GM19395 (cell line): ENCODE data around the gene PEG3.

ENCODE experiments used
- ATAC-seq: cut with Tn5 transposase; IDR thresholded peaks from one replicate; pipeline ENCODE4 v1.9.1; 2021; ENCODE audit warnings: mild to moderate bottlenecking, moderate library complexity; ENCODE audit not compliant: unreplicated experiment

Gene PEG3

DNA sequence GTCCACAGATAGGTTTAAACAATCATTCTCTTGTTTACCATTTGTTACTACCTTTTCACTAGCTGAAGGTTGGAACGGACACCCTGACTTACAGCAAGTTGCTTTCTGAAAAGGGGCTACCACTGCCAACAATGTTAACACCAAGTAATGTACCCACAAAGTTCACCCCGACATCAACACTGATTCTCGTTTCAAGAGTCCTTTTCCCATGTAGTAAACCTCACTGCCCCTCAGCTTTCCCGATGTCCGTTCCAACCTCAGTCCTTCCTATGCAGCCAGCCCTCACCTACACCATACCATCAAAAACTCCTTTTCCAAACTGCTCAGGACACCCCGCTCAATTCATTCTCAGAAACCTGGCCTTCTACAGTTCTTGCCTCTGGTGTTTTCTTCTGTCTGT lies 29.0 kb downstream of the PEG3 start:
- no peak for ATAC-seq

DNA sequence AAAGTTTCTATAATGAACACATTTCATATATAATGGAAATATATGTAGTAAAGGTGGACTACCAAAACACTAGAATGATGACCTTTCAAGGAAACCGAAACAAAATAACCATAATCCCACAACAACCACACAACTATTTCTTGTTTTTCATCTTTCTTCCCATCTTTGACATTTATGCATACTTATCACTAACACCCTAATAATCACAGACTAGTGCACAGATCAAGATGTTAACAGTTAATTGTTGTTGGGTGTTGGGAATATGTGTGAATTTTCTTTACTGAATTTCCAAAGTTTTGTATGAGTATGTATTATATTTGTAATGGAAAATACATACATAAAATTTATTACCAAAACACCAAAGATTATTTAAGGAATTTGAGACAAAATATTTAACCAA lies 30.3 kb downstream of the PEG3 start:
- ATAC-seq = no peak

DNA sequence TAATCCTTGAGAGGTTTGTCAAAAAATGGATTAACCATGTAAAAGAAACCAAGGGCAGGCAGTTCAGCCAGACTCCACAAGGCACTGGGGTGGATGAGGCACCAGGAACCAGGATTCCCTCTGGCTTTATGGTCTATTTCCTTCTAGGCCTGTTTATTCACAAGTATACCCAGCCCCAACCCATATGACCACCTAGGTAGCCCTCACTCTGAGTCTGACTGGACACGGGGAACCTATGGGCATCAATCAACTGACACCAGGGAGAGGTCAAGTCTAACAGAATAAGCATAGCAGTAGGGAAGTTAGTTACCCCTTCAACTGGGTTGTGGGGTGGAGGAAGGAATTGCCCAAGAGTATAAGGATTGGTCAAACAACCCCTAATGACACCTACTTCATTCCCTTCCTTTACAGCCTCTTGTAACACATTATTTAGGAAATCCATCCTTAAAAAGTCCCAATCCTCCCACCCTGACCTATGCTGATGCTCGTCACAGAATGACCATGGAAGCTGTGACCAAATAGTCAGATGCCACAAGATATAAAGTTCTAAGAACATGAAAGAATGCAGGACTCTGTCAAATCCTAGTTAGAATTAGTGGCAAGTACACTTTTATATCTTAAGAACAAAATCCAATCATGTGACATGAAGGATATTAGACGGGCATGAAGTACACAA lies 31.7 kb downstream of the PEG3 start:
- no peak for ATAC-seq

DNA sequence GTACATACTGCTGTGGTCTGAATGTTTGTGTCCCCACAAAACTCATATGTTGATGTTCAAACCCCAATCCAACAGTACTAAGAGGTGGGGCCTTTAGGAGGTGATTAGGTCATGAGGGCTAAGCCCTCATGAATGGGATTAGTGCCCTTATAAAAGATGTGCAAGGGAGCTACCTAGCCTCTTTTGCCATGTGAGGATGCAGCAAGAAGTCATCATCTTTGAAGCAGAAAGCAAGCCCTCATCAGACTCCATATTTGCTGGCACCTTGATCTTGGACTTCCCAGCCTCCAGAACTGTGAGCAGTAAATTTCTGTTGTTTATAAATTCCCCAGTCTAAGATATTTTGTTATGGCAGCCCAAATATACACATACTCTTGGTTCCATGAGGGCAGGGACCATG lies 33.9 kb downstream of the PEG3 start:
- ATAC-seq = no peak
